ENCODE data around the gene TRPC1.

TRPC1 gene

GRCh38 chr3:142853270-142854168 lies 129.7 kb downstream of the TRPC1 start:
- TF ChIP-seq USF1 (IDR thresholded peaks at IDR 0.05) (no peak), YY1 (IDR thresholded peaks at IDR 0.05; ENCODE audit: low read depth) (no peak), NFIC (IDR thresholded peaks at IDR 0.05) (peak; percentile 75), REST (IDR thresholded peaks at IDR 0.05; ENCODE audit: low read depth) (no peak), TCF12 (IDR thresholded peaks at IDR 0.05; ENCODE audit: low read depth) (no peak), FOXM1 (IDR thresholded peaks at IDR 0.05; ENCODE audit: borderline replicate concordance, low read depth) (no peak), CEBPB (IDR thresholded peaks at IDR 0.05) (peak; percentile 30; the same call in 1 of the 2 replicates), CREB1 (IDR thresholded peaks at IDR 0.05; ENCODE audit: low read depth) (no peak), MAX (IDR thresholded peaks at IDR 0.05) (no peak), TAF1 (IDR thresholded peaks at IDR 0.05; ENCODE audit: low read depth) (no peak), EGR1 (IDR thresholded peaks at IDR 0.05) (no peak), RAD21 (IDR thresholded peaks at IDR 0.05; ENCODE audit: low read depth) (no peak), ZBTB7A (IDR thresholded peaks at IDR 0.05; ENCODE audit: low read depth) (no peak), TEAD4 (IDR thresholded peaks at IDR 0.05) (no peak; the same call in 1 of the 2 replicates), EP300 (IDR thresholded peaks at IDR 0.05; ENCODE audit: borderline replicate concordance) (0 out of 2 replicates have a peak, but pooled peaks have one; percentile 10)

GRCh38 chr3:142857056-142857455 lies 133.2 kb downstream of the TRPC1 start:
- TF ChIP-seq YY1 (IDR thresholded peaks at IDR 0.05; ENCODE audit: low read depth) (no peak), REST (IDR thresholded peaks at IDR 0.05; ENCODE audit: low read depth) (no peak), NFIC (IDR thresholded peaks at IDR 0.05) (no peak), EP300 (IDR thresholded peaks at IDR 0.05; ENCODE audit: borderline replicate concordance) (no peak), USF1 (IDR thresholded peaks at IDR 0.05) (no peak), ZBTB7A (IDR thresholded peaks at IDR 0.05; ENCODE audit: low read depth) (no peak), CEBPB (IDR thresholded peaks at IDR 0.05) (no peak), EGR1 (IDR thresholded peaks at IDR 0.05) (no peak)

Data from Ishikawa (cell line).